ENCODE measurements around the gene ATP7B. TPM values are rescaled to one million over a fixed set of nuclear protein-coding genes. Genes with fewer than 3 reads are reported as not detected.

ATP7B gene
- total and polyA plus RNA-seq, 12 donors = 0.80 to 5.6 (median 2.9) TPM

DNA sequence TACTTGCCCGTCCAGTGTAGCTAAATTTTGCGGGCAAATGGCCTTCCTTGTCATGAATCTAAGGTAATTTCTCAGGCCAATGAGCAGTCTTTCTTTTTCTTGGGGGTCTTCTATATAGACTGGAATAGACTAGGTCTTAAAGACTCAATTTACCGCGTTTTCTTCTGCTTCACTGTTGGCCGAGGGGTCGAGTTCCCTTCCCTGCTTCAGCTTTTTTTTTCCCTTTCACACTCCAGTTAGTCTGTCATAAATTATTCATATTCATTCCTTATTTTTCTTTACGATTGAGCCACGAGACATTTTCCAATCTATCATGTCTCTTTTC, 1.2 kb upstream of the ATP7B start:
- DNase-seq = no peak
- Histone ChIP-seq H3K4me1 (replicated peaks in 1 of 2) (peaks cover 16 to 23% of the 10 kb centered on the region in 2 donors), H3K27me3 (no peaks in the 10 kb centered on the region), H3K36me3 (replicated peaks in 1 of 2) (no peaks in the 10 kb centered on the region), H3K27ac (peak overlapping the region in 3 of 5 donors; percentile 40 to 65 (median 64)), H3K4me3 (peak overlapping the region in 3 of 4 donors; percentile 66 to 84 (median 72)), H3K9me3 (replicated peaks in 1 of 3) (no peaks in the 10 kb centered on the region)
- no peak for TF ChIP-seq POLR2A (IDR thresholded peaks at IDR 0.05)
- TF ChIP-seq, protein P1, sequence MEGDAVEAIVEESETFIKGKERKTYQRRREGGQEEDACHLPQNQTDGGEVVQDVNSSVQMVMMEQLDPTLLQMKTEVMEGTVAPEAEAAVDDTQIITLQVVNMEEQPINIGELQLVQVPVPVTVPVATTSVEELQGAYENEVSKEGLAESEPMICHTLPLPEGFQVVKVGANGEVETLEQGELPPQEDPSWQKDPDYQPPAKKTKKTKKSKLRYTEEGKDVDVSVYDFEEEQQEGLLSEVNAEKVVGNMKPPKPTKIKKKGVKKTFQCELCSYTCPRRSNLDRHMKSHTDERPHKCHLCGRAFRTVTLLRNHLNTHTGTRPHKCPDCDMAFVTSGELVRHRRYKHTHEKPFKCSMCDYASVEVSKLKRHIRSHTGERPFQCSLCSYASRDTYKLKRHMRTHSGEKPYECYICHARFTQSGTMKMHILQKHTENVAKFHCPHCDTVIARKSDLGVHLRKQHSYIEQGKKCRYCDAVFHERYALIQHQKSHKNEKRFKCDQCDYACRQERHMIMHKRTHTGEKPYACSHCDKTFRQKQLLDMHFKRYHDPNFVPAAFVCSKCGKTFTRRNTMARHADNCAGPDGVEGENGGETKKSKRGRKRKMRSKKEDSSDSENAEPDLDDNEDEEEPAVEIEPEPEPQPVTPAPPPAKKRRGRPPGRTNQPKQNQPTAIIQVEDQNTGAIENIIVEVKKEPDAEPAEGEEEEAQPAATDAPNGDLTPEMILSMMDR (IDR thresholded peaks at IDR 0.05) = no peak
- 0 to 1% (median 0%) methylated on average over 8 of the region's 8 CpGs for WGBS, 4 donors
- intact Hi-C loops (cut with DNase I) = no loop called here

DNA sequence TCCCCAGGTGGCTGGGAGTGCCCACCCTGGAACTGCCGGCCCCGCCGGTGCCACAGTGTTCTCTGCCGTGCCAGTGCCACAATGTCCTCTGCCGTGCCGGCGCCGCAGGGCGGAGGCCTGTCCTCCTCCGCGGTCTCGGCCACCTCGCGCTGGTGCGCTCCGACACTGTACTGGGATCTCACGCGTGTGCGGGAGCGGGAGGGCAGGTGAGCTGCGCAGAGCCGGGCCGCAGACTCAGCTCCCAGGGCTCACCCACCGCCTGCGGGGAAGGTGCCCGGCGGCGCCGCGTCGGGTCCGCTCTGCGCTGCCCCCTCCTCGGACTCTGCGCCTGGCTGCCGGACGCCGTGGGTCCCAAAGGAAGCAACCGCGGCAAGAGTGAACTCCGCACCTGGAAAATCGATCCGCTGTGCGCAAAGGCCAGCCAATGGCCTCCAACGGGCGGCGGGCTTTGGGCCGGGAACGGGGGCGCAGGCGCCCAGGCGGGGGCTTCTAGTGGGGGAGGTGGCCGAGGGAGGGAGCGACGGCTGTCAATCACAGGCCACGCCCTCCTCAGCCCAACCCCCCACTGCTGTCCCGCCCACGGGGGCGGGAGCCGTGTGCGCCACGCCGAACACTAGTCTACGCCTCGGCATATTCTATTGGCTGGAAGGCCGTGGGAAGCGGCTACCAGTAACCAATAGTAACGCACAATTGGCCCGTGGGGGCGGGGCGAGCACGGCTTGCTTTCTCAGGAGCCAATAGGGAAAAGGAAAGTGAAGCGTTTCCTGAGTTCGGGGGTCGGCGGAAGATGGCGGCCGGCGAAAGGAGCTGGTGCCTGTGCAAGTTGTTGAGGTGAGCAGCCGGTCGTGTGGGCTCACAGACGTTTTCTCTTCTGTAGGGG, 622 bp upstream of the ATP7B start, which contains the start of gene ALG11:
ALG11 (plus strand) TSS at position 767 of the 880 bp plus-strand sequence; CDS start at position 788, 21 bp downstream.
- peak; percentile 99 to 100 (median 100) for DNase-seq
- Histone ChIP-seq H3K36me3 (replicated peaks in 1 of 2) (no peaks in the 10 kb centered on the region), H3K27ac (peak within 1 kb of the TSS in 3 of 5 donors; percentile 40 to 65 (median 64)), H3K27me3 (no peaks in the 10 kb centered on the region), H3K9me3 (replicated peaks in 1 of 3) (no peaks in the 10 kb centered on the region), H3K4me3 (peak within 1 kb of the TSS; percentile 66 to 97 (median 78)), H3K4me1 (replicated peaks in 1 of 2) (peaks cover 16 to 23% of the 10 kb centered on the region in 2 donors)
- intact Hi-C loops (cut with DNase I) = no loop called here
- TF ChIP-seq, protein P1 (IDR thresholded peaks at IDR 0.05) = no peak
- peak in 1 of 2 donors; percentile 56 for TF ChIP-seq POLR2A (IDR thresholded peaks at IDR 0.05)
- WGBS, 4 donors = 0% methylated on average over 1 to 82 of the region's 82 CpGs

DNA sequence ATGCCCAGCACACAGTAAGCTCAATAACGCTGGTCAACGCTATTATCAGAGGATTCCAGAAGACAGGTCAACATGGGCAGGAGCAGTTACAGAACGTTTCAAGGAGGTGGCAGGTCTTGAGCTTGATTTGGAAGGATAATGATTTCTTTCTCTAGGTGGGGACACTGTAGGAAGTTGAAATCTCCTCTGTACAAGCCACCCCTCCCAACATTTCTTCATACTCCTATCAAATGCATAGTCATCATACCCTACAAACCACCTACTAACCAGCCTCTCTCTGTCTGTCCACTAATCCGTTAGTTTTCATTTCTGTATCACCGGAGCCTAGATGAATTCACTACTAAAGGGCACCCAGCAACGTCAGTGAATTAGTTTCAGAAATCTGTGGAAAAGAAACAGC, 1.3 kb downstream of the ATP7B start:
- Histone ChIP-seq H3K36me3 (replicated peaks in 1 of 2) (no peaks in the 10 kb centered on the region), H3K4me1 (replicated peaks in 1 of 2) (peaks cover 16 to 23% of the 10 kb centered on the region in 2 donors), H3K4me3 (no peak overlapping the region), H3K27me3 (no peaks in the 10 kb centered on the region), H3K9me3 (replicated peaks in 1 of 3) (no peaks in the 10 kb centered on the region), H3K27ac (no peak overlapping the region)
- TF ChIP-seq, protein P1 (IDR thresholded peaks at IDR 0.05) = no peak
- TF ChIP-seq POLR2A (IDR thresholded peaks at IDR 0.05) = no peak
- 65 to 75% (median 66%) methylated on average over 6 of the region's 6 CpGs for WGBS, 4 donors
- DNase-seq = no peak
- intact Hi-C loops (cut with DNase I) = loop anchor here in 1 of 2 donors (10.0 kb wide), 1 partner anchor 115 kb away; the partner anchor contains the start of gene NEK5

DNA sequence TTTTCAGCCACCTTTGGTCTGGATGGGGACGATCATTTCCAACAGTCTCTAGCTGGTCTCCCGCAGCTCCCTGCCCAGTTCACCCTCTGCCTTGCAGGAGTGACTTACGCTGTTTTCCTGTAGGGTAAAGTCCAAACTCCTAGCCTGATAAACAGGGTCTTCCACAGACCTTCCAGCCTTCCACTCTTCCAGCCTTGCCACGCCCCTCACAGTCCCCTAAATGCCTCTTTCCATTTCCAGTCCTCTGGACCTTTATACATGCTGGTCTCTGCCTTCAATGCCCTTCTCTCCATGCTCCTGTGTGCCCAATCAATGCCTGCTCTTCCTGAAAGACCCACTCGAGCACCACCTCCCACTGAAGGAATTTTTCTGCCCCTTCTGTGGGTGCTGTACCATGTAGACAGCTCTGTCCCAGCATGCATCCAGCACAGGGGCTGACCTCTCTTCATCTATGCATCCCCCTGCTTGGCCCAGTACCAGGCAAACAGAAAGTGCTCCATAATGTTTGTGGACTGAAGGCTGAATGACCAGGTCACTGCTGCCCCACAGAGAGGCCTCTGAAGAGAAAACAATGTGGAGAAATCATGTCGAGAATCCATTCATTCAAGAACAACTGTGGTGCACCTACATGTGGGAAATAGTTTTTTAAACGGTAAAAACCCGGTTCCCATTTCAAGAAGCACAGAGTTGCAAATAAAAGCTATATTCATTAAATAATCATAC, 4.6 kb downstream of the ATP7B start:
- Histone ChIP-seq H3K4me3 (no peak overlapping the region), H3K27ac (no peak overlapping the region), H3K36me3 (replicated peaks in 1 of 2) (no peaks in the 10 kb centered on the region), H3K27me3 (no peaks in the 10 kb centered on the region), H3K4me1 (replicated peaks in 1 of 2) (peaks cover 6% of the 10 kb centered on the region in 2 donors), H3K9me3 (replicated peaks in 1 of 3) (no peaks in the 10 kb centered on the region)
- WGBS, 4 donors = 80 to 88% (median 81%) methylated on average over 8 of the region's 8 CpGs
- no peak for DNase-seq
- TF ChIP-seq, protein P1 (IDR thresholded peaks at IDR 0.05) = no peak
- TF ChIP-seq POLR2A (IDR thresholded peaks at IDR 0.05) = no peak
- intact Hi-C loops (cut with DNase I) = loop anchor here in 1 of 2 donors (10.0 kb wide), 1 partner anchor 118 kb away; the partner anchor contains the start of gene NEK5
